AG09309 (cell line): ENCODE results near the gene ESR1.
A peak's percentile ranks its signal among the peaks of the same experiment; 100 is the strongest.

Experiments
- DNase-seq: peaks from one replicate; pipeline ENCODE4 v3.0.0-alpha.2; 2010; ENCODE audit warnings: low read depth
- H3K4me3 ChIP-seq: 2 replicates; pipeline ENCODE4 v1.5.1; 2011; ENCODE audit warnings: mild to moderate bottlenecking, low read depth, low read length, moderate library complexity; ENCODE audit not compliant: control insufficient read depth
- TF ChIP-seq, protein P1 (sequence below): IDR thresholded peaks from 2 replicates; pipeline ENCODE4 v1.5.1; 2011; ENCODE audit warnings: mild to moderate bottlenecking, low read depth, low read length, inconsistent platforms; ENCODE audit not compliant: insufficient read depth, control insufficient read depth; ENCODE audit errors: missing control alignments

Gene ESR1

GRCh38 chr6:152093711-152094110 is 286.2 kb downstream of the ESR1 start:
- no peak overlapping the region for H3K4me3 ChIP-seq
- TF ChIP-seq, protein P1, sequence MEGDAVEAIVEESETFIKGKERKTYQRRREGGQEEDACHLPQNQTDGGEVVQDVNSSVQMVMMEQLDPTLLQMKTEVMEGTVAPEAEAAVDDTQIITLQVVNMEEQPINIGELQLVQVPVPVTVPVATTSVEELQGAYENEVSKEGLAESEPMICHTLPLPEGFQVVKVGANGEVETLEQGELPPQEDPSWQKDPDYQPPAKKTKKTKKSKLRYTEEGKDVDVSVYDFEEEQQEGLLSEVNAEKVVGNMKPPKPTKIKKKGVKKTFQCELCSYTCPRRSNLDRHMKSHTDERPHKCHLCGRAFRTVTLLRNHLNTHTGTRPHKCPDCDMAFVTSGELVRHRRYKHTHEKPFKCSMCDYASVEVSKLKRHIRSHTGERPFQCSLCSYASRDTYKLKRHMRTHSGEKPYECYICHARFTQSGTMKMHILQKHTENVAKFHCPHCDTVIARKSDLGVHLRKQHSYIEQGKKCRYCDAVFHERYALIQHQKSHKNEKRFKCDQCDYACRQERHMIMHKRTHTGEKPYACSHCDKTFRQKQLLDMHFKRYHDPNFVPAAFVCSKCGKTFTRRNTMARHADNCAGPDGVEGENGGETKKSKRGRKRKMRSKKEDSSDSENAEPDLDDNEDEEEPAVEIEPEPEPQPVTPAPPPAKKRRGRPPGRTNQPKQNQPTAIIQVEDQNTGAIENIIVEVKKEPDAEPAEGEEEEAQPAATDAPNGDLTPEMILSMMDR, result no peak
- DNase-seq, result no peak

DNA sequence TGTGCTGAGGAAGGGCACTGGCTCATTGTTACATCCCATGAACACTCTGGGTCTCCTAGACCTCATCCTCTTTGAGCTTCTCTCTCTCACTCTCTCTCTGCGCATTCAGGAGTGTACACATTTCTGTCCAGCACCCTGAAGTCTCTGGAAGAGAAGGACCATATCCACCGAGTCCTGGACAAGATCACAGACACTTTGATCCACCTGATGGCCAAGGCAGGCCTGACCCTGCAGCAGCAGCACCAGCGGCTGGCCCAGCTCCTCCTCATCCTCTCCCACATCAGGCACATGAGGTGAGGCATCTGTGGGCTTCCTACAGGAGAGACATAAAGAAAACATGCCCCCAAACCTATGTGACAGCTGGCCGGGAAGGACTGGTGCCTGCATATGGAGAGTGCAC is 286.8 kb downstream of the ESR1 start:
- no peak overlapping the region for H3K4me3 ChIP-seq
- no peak for DNase-seq
- TF ChIP-seq, protein P1, result no peak

DNA sequence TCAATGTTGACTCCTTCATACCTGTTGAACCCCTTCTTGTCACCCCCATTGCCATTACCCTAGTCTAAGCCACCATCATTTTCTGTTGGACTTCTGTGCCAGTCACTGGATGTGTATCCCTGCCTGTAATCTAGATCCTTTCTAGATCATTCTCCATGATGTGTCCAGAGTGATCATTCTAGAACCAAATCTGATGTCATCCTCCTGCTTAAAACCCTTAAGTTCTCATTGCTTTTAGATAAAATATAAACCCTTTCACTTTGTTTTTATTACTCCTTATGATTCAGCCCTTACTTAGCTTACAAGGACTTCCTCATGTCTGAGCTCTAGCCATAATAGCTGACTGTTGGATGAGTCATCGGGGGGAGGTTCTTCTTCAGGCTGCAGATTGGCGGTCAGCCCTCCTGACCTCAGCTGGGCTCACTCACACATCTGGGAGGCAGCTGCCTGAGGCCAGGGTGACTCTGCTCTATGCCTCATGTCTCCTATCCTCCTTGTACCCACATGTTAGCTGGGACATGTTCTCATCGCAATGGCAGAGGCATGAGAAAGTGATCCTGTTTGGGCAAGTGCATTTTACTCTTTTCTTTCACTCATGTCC is 287.6 kb downstream of the ESR1 start:
- peak; percentile 99 for DNase-seq
- TF ChIP-seq, protein P1, result no peak

GRCh38 chr6:152096863-152097496 is 289.5 kb downstream of the ESR1 start:
- H3K4me3 ChIP-seq, result no peak overlapping the region
- DNase-seq, result peak; percentile 84
- TF ChIP-seq, protein P1, result no peak

More for the DNA sequence above, 287.6 kb downstream of the ESR1 start:
- no peak overlapping the region for H3K4me3 ChIP-seq

GRCh38 chr6:152098683-152099082 is 291.2 kb downstream of the ESR1 start:
- no peak for DNase-seq
- no peak overlapping the region for H3K4me3 ChIP-seq
- TF ChIP-seq, protein P1, result no peak

- TF ChIP-seq, protein P1, result no peak
- no peak for DNase-seq
- H3K4me3 ChIP-seq, result no peak overlapping the region
Measured at GRCh38 chr6:152099446-152100182, 292.1 kb downstream of the ESR1 start.
